NCI-H2196 (cell line): ENCODE results near the gene RALGAPA1.
"Not testable (repeated sequence)": the region's sequence is repeated elsewhere in the genome, so short reads cannot be mapped to it uniquely, and the experiment has no call there.

ENCODE experiments used
- DNase-seq: peaks from one replicate; lab custom pipeline; 2025; ENCODE audit not compliant: unreplicated experiment; lab: John Stamatoyannopoulos, UW

The RALGAPA1 gene

GRCh38 chr14:35632271-35632670 is 176.8 kb downstream of the RALGAPA1 start:
- DNase-seq, result no peak

DNA sequence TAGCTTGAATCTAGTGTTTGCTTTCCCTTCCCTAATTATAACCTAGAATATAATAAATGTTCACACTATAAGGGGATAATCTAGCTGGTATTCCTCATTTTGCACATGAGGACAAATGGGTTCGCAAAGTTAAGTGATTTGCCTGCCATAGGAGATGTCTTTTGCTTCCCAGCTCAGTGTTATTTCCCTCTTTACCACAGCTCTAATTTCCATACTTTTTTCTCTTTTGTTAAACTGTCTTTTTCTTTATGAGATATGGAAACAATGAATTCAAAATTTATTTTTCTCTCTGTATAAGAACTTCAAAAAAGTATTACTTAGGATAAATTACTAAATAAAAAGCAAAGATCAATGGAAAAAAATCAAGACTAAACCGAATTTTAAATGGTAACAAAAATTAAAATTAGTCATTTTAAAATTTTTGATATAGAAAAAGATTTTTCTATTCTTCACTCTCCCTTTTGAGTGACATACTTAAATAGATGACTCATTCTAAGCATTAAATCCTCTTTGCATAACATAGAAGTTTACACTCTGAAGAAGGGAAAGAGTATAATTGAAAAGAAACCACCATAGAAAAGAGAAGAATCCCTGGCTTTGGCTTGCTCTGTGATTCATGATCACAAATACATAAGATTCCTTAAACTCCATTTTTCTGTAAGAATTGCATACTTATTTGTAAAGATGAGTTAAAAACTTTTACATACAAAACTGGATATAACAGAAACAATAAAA is 177.9 kb downstream of the RALGAPA1 start:
- no peak for DNase-seq

DNA sequence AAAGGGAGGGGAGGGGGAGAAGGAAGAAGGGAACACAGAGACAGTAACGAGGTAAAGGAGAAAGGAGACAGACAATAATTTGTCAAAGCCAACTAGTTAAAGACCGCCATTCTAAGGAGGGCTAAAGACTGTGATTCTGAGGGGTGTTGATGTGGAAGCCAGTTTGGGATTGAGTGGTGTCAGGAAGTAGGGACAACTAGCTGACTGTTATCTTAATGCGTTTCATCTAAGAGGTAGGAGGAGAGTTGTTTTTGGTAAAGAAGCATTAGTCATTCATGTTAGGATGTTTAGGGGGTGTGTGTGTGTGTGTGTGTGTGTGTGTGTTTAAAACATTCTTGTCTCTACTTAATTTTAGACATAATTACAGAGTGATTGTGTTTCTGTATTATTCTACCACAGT is 180.1 kb downstream of the RALGAPA1 start:
- no peak for DNase-seq

GRCh38 chr14:35626947-35627346 is 182.1 kb downstream of the RALGAPA1 start:
- not testable (repeated sequence) for DNase-seq

DNA sequence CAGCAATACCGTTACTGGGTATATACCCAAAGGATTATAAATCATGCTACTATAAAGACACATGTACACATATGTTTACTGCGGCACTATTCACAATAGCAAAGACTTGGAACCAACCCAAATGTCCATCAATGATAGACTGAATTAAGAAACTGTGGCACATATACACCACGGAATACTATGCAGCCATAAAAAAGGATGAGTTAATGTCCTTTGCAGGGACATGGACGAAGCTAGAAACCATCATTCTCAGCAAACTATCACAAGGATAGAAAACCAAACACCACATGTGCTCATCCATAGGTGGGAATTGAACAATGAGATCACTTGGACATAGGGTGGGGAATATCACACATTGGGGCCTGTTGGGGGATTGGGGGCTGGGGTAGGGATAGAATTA is 187.1 kb downstream of the RALGAPA1 start:
- not testable (repeated sequence) for DNase-seq

DNA sequence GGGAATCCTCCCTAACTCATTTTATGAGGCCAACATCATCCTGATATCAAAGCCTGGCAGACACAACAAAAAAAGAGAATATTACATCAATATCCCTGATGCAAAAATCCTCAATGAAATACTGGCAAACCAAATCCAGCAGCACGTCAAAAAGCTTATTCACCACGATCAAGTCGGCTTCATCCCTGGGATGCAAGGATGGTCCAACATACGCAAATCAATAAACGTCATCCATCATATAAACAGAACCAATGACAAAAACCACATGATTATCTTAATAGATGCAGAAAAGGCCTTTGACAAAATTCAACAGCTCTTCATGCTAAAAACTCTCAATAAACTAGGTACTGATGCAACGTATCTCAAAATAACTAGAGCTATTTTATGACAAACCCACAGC is 189.1 kb downstream of the RALGAPA1 start:
- DNase-seq, result not testable (repeated sequence)

DNA sequence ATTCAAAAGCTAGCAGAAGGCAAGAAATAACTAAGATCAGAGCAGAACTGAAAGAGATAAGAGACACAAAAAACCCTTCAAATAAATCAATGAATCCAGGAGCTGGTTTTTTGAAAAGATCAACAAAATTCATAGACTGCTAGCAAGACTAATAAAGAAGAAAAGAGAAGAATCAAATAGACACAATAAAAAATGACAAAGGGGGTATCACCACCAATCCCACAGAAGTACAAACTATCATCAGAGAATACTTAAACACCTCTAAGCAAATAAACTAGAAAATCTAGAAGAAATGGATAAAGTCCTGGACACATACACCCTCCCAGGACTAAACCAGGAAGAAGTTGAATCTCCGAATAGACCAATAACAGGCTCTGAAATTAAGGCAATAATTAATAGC is 189.6 kb downstream of the RALGAPA1 start:
- not testable (repeated sequence) for DNase-seq

- DNase-seq, result no peak
Measured at GRCh38 chr14:35617500-35617899, 191.6 kb downstream of the RALGAPA1 start.

GRCh38 chr14:35607380-35607779 is 201.7 kb downstream of the RALGAPA1 start:
- DNase-seq, result no peak

DNA sequence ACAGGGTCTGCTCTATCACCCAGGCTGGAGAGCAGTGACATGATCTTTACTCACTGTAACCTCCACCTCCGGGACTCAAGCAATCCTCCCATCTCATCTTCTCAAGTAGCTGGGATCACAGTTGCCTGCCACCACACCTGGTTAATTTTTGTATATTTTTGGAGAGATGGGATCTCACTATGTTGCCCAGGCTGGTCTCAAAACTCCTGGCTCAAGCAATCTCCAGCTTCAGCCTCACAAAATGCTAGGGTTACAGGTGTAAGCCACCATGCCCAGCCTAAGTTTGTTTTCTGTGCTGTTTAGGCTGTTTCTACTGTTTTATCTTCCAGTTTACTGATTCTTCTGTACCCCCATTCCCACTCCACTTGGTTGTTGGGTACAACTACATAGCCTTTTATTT is 208.8 kb downstream of the RALGAPA1 start:
- DNase-seq, result no peak

- DNase-seq, result no peak
Measured at GRCh38 chr14:35594616-35595015, 214.5 kb downstream of the RALGAPA1 start.

GRCh38 chr14:35587373-35587772 is 221.7 kb downstream of the RALGAPA1 start:
- DNase-seq, result not testable (repeated sequence)

DNA sequence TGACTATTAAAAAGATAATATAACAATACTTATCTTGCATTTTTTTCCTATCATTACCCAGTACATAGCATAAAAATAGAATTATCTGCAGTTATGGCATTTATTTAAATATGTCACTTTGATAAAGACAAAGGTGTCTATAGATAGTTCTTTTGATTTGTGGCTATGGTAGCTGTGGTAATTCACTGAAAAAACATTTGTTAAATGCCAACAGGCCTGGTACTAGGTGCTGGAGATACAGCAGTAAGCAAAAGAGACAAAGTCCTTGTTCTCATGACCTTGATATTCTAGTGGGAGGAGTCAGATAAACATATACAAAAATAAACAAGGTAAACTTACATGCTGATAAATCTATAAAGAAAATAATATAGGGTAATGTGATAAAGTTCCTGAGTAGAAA is 230.5 kb downstream of the RALGAPA1 start:
- no peak for DNase-seq

GRCh38 chr14:35578135-35578534 is 231.0 kb downstream of the RALGAPA1 start:
- no peak for DNase-seq

DNA sequence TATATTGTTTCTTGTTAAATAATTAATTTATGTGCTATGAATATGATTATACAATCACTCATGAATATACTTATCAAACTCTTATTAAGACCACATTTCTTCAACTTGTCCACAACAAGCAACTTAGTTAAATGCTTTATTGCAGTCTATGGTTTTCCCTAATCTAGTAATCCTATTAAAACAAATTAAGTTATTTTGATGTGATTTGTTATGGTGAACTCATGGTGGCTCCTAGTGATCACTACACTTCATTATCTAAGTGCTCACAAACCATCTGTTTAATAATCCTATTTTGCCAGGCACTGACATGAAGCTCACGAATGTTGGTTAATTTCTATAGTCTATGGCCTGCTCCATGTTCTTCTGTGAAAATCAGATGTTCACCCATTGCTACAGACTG is 232.2 kb downstream of the RALGAPA1 start:
- no peak for DNase-seq

- DNase-seq, result no peak
Measured at GRCh38 chr14:35576260-35576659, 232.8 kb downstream of the RALGAPA1 start.

DNA sequence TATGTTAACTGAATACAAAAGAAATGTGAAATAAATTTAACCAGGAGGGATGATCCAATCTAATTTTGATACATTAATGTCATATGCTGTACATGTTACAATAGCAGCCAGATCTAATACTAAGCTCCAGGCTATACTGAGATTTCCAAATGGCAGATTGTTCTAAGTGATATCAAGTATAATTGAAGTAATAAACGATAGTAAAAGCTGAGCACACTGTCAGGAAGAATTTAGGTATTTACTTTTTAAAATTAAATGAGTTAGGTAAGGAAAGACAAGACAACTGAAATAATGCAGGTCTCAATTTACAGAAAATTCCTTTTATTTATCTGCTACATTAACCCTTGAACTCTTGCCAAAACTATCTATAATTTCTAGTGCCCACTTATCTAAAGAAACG is 235.2 kb downstream of the RALGAPA1 start:
- no peak for DNase-seq

DNA sequence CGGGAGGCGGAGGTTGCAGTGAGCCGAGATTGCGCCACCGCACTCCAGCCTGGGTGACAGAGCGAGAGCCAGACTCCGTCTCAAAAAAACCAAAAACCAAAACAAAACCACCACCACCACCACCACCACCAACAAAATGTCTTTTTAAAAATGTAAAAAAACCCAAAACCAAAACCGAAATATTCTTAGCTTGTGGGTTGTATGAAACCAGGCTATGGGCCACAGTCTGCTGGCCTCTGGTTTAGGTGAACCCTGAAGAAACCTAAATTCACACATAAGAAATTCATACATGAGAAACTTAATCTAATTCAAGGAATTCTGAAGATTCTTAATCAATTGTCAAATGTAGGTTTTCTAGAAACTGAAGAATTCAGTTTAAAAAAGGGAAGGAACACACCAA is 237.5 kb downstream of the RALGAPA1 start:
- DNase-seq, result no peak

GRCh38 chr14:35565871-35566464 is 243.1 kb downstream of the RALGAPA1 start:
- no peak for DNase-seq

GRCh38 chr14:35558680-35559079 is 250.4 kb downstream of the RALGAPA1 start:
- no peak for DNase-seq

DNA sequence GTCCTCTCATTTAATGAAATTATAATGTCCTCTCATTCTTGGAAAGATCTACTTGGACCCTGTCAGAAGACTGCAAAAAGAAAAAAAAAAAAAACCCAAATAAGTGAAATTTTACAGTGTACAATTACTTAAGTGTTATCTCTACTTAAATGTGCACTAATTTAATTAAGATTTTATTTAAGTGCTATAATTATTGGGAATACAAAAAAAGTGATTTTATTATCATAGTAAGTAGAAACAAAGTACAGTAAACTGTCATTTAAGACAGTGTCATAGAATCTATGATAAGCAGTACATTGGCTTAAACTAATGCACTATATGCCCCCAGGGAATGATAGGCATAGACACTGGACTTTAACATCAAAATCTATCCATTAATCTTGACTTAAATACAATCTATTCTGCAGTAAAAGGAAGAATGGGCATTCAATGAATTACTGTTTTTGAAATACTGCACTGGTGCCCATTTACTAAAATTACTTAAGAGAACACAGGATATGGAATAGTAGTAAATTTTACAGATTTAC is 251.8 kb downstream of the RALGAPA1 start:
- DNase-seq, result no peak

DNA sequence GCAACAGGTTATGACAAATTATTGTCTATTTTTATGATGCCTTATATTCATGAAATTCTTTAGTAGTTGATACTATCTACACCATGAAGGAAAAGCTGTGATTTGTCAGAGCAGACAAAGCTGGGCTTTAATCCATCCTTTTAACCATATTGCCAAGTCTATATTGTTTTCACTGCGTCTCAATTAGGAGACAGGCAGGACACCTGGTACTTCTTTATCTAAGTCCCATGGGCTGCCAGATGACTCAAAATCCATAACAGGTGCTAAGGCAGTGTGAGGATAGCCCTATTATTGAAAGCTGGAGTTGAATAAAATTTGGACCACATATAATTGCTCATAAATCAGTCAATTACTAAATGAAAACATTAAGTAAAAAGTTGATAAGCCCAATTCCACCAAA is 252.5 kb downstream of the RALGAPA1 start:
- no peak for DNase-seq

DNA sequence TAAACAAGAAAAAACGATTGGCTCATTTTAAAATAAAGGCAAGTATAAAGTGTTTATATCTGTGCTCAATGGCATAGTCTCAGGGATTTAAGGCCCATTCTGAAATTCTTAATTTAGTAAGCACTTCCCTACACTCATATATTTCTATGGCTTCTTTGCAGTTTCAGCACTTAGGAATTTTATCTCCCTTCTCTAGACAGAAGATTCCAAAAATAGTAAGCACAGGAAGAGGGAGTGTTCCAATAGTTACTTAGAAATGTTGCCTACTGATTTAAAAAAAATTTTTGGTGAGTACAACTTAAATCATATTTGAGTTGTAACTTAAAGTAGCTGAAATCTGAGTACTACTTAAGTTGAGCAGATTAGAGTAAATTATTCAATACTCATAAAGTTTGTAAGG is 255.3 kb downstream of the RALGAPA1 start:
- DNase-seq, result no peak
